Smooth muscle cell of the brain vasculature (primary cell): ENCODE data around the gene NUAK2.

Source experiments
- DNase-seq: peaks from one replicate; pipeline ENCODE4 v3.0.0-alpha.2; 2012; ENCODE audit warnings: low read depth, low spot score

The NUAK2 gene

DNA sequence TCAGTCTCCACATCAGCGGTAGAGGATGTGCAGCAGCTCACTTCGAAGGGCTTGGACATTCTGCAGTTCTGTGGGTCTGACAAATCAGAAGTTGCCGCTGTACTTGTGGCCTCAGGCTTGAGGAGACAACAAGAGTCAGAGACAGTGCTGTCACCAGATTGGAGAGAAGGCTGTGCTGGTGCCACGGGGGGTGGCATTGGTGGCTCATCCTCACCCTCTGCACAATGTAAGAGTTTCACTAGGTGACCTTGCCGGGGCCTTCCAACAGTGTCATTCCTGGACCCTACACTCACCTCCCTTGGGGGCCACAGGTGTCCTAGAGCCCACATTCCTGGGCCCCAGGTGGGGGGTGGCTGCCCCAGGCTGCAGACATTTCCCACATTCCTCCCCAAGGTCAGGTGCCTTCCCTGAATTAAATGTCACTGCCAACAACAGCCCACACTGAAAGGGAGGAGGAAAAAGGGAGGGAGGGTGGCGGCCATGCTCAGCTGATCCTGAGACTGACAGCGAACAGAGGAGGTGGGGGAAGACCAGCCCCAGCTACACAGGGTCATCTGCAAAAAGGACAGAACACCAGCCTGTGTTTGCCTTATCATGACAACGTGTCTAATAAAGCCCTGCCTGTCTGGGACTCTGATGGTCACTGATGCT, 47.4 kb downstream of the NUAK2 start:
- DNase-seq, result no peak

DNA sequence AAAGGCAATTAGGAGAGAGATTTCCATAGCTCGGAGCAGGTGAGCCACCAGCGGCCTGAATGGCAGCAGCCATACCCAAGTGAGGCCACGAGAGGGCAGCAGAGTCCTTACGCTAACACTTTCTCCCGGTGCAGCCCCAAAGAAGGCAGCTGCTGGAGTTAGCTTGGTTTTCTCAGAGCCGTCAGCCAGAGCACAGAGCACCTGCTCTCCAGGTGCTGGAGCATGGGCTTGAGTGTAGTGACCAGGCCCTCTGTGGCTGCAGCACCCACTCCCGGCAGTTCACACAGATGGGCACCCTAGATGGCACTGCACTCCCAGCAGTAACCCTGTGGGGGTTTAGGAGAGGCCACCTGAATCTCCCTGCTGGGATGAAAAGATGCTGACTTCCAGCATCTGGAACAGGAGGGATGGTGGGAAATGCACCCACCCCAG, 48.0 kb downstream of the NUAK2 start:
- no peak for DNase-seq

DNA sequence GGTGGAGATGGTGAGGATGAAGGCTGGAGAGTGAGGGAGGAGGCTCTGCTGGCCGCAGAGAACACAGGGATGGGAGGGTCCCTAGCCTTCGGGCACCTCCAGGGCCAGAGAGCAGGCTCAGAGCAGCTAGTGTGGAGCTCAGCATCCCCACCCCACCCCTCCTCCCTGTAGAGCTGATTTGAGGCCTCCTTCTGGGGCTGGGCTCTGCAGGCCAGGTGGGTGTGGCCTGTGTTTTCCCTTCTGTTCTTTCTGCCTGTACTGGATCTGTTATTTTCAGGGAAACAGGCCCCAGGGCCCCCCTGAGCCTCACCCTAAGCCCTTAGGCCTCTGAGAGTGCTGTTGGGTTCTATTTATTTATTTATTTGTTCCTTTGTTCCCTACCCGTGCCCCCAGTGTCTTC, 49.0 kb downstream of the NUAK2 start:
- DNase-seq, result no peak

DNA sequence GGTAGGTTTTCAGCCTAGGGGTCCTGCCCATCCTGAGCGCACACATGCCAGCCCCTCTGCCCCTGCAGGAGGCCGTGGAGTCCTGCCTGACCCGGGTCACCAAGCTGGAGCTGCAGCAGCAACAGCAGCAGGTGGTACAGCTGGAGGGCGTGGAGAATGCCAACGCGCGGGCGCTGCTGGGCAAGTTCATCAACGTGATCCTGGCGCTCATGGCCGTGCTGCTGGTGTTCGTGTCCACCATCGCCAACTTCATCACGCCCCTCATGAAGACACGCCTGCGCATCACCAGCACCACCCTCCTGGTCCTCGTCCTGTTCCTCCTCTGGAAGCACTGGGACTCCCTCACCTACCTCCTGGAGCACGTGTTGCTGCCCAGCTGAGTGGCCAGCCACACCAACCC, 49.8 kb downstream of the NUAK2 start:
- no peak for DNase-seq

DNA sequence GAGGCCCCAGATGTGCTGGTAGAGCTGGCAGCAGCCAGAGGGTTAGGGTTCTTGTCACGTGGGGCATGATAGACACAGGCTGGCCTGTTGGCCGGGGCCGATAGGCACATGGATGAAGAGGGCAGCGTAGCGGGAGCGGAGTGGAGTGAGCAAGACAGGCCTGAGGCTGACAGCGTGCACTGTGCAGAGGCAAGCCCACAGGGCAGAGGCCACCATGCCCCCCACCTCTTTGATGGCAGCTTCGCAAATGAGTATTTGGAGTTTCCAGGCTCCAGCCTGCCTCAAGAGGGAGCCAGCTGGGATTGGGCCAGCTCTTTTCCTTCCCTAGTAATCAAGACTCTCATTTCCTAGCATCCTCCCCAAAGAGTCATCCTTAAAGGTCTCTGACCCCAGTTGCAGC, 50.3 kb downstream of the NUAK2 start:
- no peak for DNase-seq

DNA sequence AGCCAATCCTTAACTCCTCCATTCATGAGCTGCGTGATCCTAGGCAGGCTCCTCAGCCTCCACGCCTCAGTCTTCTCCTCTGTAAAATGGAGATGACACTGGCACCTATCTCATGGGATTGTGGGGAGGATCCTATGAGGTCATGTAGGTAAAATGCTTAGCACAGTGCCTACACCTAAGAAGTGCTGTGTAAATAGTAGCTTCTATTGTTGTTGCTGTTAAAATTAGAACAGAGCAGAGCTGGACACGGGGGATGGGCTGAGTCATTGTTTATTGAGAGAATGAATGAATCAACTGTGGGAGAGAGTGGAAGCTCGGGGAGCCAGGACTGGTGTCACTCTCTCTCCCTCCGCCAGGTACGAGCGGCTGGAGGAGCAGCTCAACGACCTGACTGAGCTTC, 50.8 kb downstream of the NUAK2 start:
- DNase-seq, result no peak

DNA sequence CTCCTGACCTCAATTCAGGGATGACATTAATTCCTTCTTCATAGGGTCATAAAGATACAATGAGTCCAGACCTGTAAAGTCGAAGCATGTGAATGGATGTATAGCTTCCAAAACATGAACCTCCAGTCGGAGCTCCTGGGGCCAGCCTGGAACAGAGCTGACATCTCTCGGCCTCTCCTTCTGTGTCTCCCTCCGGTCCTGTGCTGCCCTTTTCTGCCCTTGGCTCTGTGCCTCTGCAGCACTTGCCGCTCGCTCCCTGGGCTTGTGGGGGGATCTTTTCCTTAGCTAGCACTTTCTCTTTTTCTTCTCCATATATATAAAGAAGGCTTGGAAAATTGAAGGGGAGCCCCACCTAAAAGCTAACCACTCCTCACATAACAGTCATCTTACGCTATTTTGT, 51.3 kb downstream of the NUAK2 start:
- DNase-seq, result no peak

DNA sequence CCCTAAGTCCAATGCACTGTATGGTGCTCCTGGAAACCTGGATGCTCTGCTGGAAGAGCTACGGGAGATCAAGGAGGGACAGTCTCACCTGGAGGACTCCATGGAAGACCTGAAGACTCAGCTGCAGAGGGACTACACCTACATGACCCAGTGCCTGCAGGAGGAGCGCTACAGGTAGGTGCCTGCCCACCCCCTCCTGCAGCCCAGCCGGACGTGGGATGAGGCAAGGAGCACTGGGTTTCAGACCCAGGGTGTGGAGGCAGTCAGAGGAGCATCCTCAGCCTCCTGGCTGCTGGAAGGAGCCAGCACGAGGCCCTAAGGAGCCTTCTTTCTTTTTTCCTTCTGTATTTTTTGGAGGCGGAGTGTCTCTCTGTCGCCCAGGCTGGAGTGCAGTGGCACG, 51.8 kb downstream of the NUAK2 start:
- DNase-seq, result no peak

DNA sequence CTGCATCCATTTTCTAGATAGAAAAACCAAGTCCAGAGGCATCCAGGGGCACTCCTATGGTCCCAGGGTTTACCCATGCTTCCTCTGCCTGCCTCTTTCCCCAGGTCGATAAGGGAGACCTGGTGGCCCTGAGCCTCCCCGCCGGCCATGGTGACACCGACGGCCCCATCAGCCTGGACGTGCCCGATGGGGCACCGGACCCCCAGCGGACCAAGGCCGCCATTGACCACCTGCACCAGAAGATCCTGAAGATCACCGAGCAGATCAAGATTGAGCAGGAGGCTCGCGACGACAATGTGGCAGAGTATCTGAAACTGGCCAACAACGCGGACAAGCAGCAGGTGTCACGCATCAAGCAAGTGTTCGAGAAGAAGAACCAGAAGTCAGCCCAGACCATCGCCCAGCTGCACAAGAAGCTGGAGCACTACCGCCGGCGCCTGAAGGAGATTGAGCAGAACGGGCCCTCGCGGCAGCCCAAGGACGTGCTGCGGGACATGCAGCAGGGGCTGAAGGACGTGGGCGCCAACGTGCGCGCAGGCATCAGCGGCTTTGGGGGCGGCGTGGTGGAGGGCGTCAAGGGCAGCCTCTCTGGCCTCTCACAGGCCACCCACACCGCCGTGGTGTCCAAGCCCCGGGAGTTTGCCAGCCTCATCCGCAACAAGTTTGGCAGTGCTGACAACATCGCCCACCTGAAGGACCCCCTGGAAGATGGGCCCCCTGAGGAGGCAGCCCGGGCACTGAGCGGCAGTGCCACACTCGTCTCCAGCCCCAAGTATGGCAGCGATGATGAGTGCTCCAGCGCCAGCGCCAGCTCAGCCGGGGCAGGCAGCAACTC, 52.5 kb downstream of the NUAK2 start:
- no peak for DNase-seq

DNA sequence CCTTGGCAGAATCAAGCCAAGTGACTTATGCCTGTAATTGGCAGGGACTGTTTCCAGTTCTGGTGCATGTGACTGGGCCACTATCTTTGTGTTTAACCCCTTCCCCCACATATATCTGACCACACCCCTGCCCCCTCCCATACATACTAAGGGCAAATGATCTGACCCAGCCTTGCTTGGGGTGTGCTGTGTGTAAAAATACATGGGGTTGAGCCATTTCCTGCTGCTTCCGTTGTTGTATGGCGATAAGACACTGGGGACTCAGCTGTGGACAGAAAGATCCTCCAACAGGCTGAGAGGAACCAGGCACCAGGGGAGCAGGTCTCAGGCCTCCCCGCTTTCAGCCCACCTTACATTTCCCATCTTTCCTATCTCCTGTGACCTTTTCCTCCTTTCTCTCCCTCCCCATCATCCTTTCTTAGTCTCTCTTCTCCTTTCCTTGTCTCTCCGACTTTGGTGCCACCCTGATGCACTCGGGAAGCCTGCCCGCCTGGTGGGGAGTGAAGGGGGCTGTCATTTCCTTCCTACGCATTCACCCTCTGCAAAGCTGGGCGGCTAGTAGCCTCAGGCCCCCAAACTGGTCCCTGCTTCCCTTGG, 54.1 kb downstream of the NUAK2 start:
- DNase-seq, result no peak

DNA sequence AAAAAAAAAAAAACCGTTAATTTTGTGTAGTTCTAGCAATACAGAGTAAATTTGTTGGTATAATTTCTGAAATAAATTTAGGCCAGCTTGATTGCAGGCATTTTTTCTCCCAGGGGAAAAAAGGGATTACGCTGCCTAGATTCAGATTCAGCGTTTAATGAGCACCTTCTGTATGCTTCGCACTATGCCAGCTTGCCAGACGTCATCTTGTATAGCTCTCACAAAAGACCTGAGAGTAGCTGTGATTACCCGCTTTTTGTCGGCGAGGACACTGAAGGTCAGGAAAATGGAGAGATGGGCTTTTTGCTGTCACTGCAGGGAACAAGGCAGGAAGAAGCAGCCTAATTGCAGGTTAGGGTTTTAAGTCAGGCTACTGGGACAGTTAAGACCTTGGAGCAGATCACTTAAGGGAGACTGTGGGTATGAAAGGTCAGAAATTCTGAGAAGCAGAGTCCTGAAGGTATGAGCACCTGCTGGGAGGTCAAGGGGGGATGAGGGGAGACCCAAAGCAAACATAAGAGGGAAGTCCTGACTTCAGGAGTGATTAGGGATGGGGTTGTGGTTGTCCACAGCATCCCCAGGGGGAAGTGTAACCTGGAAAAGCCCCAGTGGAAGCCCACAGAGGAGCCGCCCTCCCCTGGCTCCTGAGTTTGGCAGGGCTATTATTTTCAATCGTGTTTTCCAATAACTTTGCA, 54.8 kb downstream of the NUAK2 start:
- DNase-seq, result no peak

DNA sequence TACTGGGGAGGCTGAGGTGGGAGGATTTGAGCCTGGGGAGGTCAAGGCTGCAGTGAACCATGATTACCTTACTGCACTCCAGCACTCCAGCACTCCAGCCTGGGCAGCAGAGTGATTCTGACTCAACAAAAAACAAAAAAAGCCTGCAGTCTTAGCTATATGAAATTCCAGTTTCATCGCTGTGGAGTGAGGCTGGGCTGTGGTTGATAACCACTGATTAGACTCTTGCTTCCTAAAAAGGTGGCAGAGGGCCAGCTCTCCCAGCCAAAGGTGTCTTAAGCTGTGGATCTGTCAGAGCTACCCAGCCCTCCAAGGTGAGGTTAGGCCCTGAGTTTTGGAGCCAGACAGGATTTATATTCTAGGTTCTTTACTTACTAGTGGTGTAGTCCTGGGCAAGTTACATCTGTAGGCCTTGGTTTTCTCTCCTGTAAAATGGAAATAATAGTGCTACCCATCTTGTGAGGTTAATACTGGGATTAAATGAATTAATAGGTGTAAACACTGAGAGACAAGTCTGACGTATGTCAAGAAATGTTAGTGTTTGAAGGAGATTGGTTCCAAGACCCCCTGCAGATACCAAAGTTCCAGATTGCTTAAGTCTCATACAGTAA, 57.9 kb downstream of the NUAK2 start:
- DNase-seq, result no peak

DNA sequence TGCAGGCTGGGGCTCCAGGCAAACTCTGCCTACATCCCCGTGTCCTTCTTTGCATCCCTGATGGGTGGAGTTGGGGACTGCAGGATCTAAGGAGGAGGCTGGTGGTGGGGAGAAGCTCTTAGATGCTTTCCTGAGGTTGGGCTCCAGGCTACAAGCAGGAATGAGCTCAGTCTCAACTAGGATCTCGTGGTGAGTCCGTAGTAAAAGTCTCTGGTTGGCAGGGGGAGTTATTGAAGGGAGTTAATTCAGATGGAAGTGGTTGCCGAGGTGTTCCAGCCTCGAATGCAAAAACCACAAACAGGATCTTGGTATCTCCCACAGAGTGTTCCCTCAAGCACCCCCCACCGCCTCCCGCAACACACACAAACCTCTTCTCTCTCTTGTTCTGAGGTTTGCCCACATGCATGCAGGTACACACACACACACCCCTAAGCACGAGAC, 58.8 kb downstream of the NUAK2 start:
- no peak for DNase-seq

DNA sequence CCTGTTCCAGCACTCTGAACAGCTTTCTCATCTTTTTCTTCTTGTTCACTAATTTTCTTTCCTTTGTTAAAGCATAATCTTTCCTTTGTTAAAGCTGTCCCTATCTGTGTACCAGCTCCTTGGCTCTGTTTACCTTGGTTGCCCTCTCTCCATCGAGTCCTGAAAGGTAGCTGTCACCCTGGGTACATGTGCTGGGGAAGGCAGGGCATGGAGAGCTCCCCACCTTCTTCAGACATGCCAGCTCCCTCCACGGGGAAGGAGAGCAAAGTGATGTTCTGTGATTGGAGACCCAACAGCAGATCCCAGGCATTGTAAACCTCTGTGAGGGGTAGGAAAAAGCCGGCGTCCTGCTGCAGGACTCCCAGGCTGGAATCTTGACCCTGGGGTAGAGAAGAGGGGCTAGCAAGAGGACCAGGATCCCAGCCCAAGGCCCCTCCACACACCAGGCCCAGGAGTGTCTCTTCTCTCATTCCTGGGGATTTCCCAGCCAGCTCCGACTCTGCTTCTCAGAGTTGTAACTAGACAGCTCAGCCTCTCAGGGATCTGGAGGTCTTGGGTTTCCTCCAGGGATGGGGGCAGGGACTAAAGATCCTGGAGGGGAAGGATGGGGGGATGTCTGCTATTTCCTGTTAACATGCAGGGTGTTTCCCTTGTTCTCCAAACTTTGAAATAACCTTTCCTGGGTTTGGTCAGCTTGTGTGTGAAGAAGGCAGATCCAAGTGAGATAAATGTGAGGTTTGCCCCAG, 59.4 kb downstream of the NUAK2 start:
- DNase-seq, result no peak

DNA sequence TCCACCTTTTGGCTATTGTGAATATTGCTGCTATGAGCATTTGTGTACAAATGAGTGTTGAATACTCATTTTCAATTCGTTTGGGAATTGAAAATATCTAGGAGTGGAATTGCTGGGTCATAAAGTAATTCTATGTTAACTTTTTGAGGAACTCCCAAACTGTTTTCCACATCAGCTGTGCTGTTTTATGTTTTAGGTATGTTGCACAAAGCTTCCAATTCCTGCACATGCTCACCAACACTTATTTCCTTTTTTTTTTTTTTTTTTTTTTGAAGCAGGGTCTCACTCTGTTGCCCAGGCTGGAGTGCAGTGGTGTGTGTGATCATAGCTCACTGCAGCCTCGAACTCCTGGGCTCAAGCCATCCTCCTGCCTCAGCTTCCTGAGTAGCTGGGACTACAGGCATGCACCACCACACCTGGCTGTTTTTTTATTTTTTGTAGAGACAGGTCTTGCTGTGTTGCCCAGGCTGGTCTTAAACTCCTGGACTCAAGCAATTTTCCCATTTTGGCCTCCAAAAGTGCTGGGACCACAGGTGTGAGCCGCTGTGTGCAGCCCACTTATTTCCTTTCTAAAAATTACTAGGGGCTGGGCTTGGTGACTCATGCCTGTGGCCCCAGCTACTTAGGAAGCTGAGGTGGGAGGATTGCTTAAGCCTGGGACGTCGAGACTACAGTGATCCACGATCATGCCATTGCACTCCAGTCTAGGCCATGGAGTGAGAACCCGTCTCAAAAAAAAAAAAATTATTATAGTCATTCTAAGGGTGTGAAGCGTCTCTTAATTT, 60.4 kb downstream of the NUAK2 start:
- no peak for DNase-seq

DNA sequence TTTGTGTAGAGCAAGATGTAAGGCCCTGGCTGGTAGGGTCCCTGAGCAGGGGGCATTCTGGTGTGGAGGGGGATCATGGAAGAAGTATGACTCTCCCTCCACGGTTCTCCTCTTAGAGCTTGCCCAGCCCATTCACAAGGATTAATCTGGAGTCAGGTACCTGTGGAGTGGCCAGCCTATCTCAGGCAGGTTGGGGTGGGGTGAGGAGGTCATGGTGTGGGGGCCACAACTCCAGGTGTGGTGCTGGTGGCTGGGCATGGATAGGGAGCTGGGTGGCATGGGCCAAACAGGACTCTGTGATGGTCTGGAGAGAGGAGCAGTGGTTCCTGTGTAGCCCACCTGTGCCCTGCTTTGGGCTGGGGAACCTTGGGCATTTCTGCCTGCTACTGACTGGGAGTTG, 61.5 kb downstream of the NUAK2 start:
- no peak for DNase-seq

DNA sequence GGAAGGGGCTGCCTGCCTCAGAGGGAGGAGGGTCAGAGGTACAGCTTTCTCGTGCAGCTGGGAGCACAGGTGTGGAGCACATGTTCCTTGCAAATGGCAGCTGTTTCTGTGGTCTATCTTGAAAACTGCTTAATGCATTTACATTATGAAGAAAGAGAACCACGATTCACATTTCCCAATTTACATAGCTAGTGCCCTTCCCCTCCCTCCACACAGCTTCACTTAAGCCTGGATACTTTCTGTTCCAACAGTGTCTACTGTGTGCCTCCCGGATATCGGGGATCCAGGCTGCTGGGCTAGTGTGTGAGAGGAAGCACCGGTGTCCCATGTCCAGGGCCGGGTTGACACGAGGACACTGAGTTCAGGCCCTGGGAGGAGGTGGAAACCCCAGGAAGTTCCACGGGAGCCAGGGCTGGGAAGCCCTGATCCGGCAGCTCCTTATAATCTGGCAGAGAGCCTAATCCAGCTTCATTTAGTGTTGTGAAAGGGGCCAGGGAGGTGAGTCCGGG, 62.2 kb downstream of the NUAK2 start:
- no peak for DNase-seq

DNA sequence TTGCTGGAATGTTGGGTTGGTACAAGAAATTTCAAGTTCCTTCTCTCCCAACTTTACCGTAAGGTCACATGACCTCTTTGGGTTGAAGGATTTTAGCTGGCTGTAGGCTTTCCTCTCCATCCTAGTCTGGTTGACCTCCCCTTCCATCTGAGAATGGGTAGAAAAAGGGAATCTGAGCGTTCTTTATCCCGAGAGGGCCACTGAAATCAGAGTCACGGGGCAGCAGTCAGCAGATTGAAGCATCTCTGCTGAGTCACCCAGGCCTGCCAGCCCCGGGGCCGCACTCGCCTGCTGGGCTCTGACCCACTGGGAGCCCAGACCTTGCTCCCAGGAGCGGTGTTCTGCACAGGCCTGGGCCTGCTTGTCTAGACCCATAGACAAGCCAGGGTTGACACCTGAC, 62.8 kb downstream of the NUAK2 start:
- DNase-seq, result no peak

DNA sequence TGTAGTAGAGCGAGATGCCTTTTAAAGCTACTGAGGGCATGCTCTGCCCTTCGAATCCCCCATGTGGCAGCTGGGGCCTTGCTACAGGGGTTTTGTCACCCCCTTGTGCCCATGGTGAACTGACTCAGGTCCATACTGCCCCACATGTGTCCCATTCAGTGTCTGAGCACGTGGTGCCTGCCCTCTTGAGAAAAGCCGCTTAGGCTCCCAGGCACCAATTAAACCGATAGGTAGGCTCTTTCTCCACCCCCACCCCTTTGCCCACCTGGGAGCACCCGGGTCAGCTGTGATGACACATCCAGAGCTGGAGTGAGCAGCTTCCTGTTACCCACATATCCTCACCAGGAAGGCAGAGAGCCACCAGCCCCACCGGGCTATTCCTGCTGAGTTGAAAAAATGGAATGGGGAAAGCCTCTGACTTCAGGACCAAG, 63.3 kb downstream of the NUAK2 start:
- no peak for DNase-seq

DNA sequence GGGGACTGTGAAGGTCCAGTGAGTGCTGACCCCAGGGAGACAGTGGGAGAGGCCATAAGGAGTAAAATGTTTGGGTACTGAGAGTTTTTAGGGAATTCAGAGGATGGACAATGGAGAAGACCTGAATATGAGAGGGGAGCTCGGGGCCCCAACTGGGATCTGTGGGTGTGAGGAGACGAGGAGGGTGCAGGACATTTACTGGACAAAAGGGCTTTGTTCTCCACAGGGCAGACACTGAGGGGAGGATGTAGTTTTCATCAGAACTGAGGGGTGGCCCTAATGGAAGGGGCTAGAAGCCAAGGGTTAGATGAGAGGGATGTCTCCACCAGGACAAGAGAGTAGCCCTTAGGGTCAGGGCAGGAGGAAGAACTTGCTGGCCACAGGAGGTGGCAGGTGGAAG, 63.8 kb downstream of the NUAK2 start:
- DNase-seq, result no peak
